NCI-H1092 (cell line): ENCODE results near the gene GDPD3.

Source experiments
- DNase-seq: peaks from one replicate; lab custom pipeline; 2025; lab: John Stamatoyannopoulos, UW

Gene GDPD3

GRCh38 chr16:30054959-30055553, 58.3 kb downstream of the GDPD3 start:
- no peak for DNase-seq
